ENCODE measurements around the gene PIWIL4.
"Not testable (repeated sequence)": the region's sequence is repeated elsewhere in the genome, so short reads cannot be mapped to it uniquely, and the experiment has no call there.

Gene PIWIL4

GRCh38 chr11:94585399-94585798 is 18.2 kb downstream of the PIWIL4 start:
- DNase-seq (ENCODE audit: low read depth): no peak

- no peak for DNase-seq (ENCODE audit: low read depth)
Observed at GRCh38 chr11:94586546-94586945, 19.4 kb downstream of the PIWIL4 start.

- DNase-seq (ENCODE audit: low read depth): no peak
Observed at GRCh38 chr11:94586978-94587377, 19.8 kb downstream of the PIWIL4 start.

GRCh38 chr11:94588366-94588942 is 21.3 kb downstream of the PIWIL4 start:
- no peak for DNase-seq (ENCODE audit: low read depth)

GRCh38 chr11:94590352-94591041 is 23.3 kb downstream of the PIWIL4 start:
- no peak for DNase-seq (ENCODE audit: low read depth)

- no peak for DNase-seq (ENCODE audit: low read depth)
Observed at GRCh38 chr11:94593030-94593429, 25.9 kb downstream of the PIWIL4 start.

- no peak for DNase-seq (ENCODE audit: low read depth)
Observed at GRCh38 chr11:94595076-94595475, 27.9 kb downstream of the PIWIL4 start.

GRCh38 chr11:94597896-94598295 is 30.7 kb downstream of the PIWIL4 start:
- DNase-seq (ENCODE audit: low read depth): no peak

GRCh38 chr11:94599510-94599909 is 32.3 kb downstream of the PIWIL4 start:
- DNase-seq (ENCODE audit: low read depth): no peak

- no peak for DNase-seq (ENCODE audit: low read depth)
Observed at GRCh38 chr11:94602430-94603372, 35.5 kb downstream of the PIWIL4 start.

- no peak for DNase-seq (ENCODE audit: low read depth)
Observed at GRCh38 chr11:94603587-94603986, 36.4 kb downstream of the PIWIL4 start.

- no peak for DNase-seq (ENCODE audit: low read depth)
Observed at GRCh38 chr11:94604482-94604881, 37.3 kb downstream of the PIWIL4 start.

- DNase-seq (ENCODE audit: low read depth): no peak
Observed at GRCh38 chr11:94613120-94613519, 46.0 kb downstream of the PIWIL4 start.

GRCh38 chr11:94623120-94623735 is 56.1 kb downstream of the PIWIL4 start:
- DNase-seq (ENCODE audit: low read depth): no peak

GRCh38 chr11:94625422-94625821 is 58.3 kb downstream of the PIWIL4 start:
- not testable (repeated sequence) for DNase-seq (ENCODE audit: low read depth)

- not testable (repeated sequence) for DNase-seq (ENCODE audit: low read depth)
Observed at GRCh38 chr11:94627003-94627560, 59.9 kb downstream of the PIWIL4 start.

GRCh38 chr11:94629741-94630140 is 62.6 kb downstream of the PIWIL4 start:
- no peak for DNase-seq (ENCODE audit: low read depth)

- no peak for DNase-seq (ENCODE audit: low read depth)
Observed at GRCh38 chr11:94630221-94630620, 63.1 kb downstream of the PIWIL4 start.

- DNase-seq (ENCODE audit: low read depth): no peak
Observed at GRCh38 chr11:94632356-94632755, 65.2 kb downstream of the PIWIL4 start.

- DNase-seq (ENCODE audit: low read depth): no peak
Observed at GRCh38 chr11:94635072-94635471, 67.9 kb downstream of the PIWIL4 start.

GRCh38 chr11:94636388-94636949 is 69.3 kb downstream of the PIWIL4 start:
- no peak for DNase-seq (ENCODE audit: low read depth)

All from activated T-helper 9 cell treated with anti-CD3 and anti-CD28 coated beads, Interleukin-2, amount 50 U/mL, for 16 hours (primary cell).